H1 (cell line): ENCODE results near the gene SENP1. TPM values are rescaled to one million over a fixed set of nuclear protein-coding genes. Genes with fewer than 3 reads are reported as not detected.
A peak's percentile ranks its signal among the peaks of the same experiment; 100 is the strongest.

Experiments used
- CTCF ChIA-PET: fragments of 300-600 bp; sonication (Branson Sonifier 250); formaldehyde crosslinking; loops from one replicate; lab custom pipeline; 2021; ENCODE audit not compliant: partially characterized antibody; lab: Charles Lee
- POLR2A ChIA-PET: fragments of 300-600 bp; sonication (Branson Sonifier 250); formaldehyde crosslinking; loops from one replicate; lab custom pipeline; 2021; ENCODE audit warnings: inconsistent platforms; ENCODE audit not compliant: partially characterized antibody; lab: Charles Lee
- DNase-seq, 2 experiments: peaks; one replicate each; pipeline versions ENCODE4 v3.0.0 to v3.0.0-alpha.2; 2010 to 2022; ENCODE audit warnings: low spot score in 2 of 2, low read depth in 1 of 2, mixed read lengths in 1 of 2
- FAIRE-seq: peaks from 2 replicates; lab custom pipeline; 2011; peaks lifted over from hg19 to GRCh38; lab: Jason Lieb, UNC
- H2AFZ ChIP-seq: 2 replicates; pipeline ENCODE4 v1.8.1; 2012; ENCODE audit warnings: low read length, inconsistent platforms
- H2AK5ac ChIP-seq: 2 replicates; pipeline ENCODE4 v1.6.1; 2013; ENCODE audit warnings: low read depth, low read length
- H2BK120ac ChIP-seq: replicated peaks from 2 replicates; pipeline ENCODE3; 2013; ENCODE audit warnings: low read depth, low read length, inconsistent platforms
- H2BK12ac ChIP-seq: 2 replicates; pipeline ENCODE4 v1.6.1; 2013; ENCODE audit warnings: low read depth, low read length
- H2BK15ac ChIP-seq: 2 replicates; pipeline ENCODE4 v1.6.1; 2013; ENCODE audit warnings: low read length
- H2BK20ac ChIP-seq: 2 replicates; pipeline ENCODE4 v1.6.1; 2013; ENCODE audit warnings: low read length
- H2BK5ac ChIP-seq: 2 replicates; pipeline ENCODE4 v1.6.1; 2013; ENCODE audit warnings: low read depth, low read length
- H3K14ac ChIP-seq: 2 replicates; pipeline ENCODE4 v1.6.1; 2013; ENCODE audit warnings: inconsistent platforms; ENCODE audit not compliant: insufficient read length
- H3K18ac ChIP-seq: 2 replicates; pipeline ENCODE4 v1.6.1; 2013; ENCODE audit warnings: low read length; ENCODE audit errors: extremely low read depth
- H3K23ac ChIP-seq: 2 replicates; pipeline ENCODE4 v1.6.1; 2013; ENCODE audit warnings: inconsistent platforms; ENCODE audit not compliant: insufficient read length
- H3K23me2 ChIP-seq: 2 replicates; pipeline ENCODE4 v1.6.1; 2013; ENCODE audit warnings: low read depth, low read length
- H3K27ac ChIP-seq: 2 replicates; pipeline ENCODE4 v1.6.1; 2011; ENCODE audit warnings: low read depth, low read length, inconsistent platforms
- H3K27me3 ChIP-seq, 4 experiments: replicated peaks in 1 of 4; 1 replicate in 1 of 4; 2 replicates in 3 of 4; pipeline versions ENCODE4 v1.6.1 to v1.8.1; 2011 to 2013; ENCODE audit warnings: low read length in 3 of 4, mild to moderate bottlenecking in 3 of 4, inconsistent platforms in 2 of 4, mixed read lengths in 2 of 4, moderate library complexity in 1 of 4; ENCODE audit not compliant: control insufficient read depth in 3 of 4, insufficient read depth in 3 of 4; ENCODE audit errors: extremely low read depth in 1 of 4
- H3K36me3 ChIP-seq, 4 experiments: 2 replicates each; pipeline versions ENCODE4 v1.6.1 to v1.8.1; 2011 to 2013; ENCODE audit warnings: mild to moderate bottlenecking in 4 of 4, low read length in 3 of 4, moderate library complexity in 2 of 4, control low read depth in 1 of 4, inconsistent platforms in 1 of 4; ENCODE audit not compliant: insufficient read depth in 4 of 4, control insufficient read depth in 2 of 4
- H3K4ac ChIP-seq: replicated peaks from 2 replicates; pipeline ENCODE3; 2013; ENCODE audit warnings: low read length, low read depth, mixed read lengths, inconsistent platforms; ENCODE audit not compliant: insufficient read length
- H3K4me1 ChIP-seq, 4 experiments: replicated peaks in 1 of 4; 1 replicate in 1 of 4; 2 replicates in 3 of 4; pipeline versions ENCODE4 v1.6.1 to v1.8.1; 2011 to 2013; ENCODE audit warnings: low read length in 3 of 4, inconsistent platforms in 2 of 4, mixed read lengths in 1 of 4; ENCODE audit not compliant: insufficient read depth in 4 of 4, control insufficient read depth in 3 of 4
- H3K4me2 ChIP-seq, 2 experiments: 2 replicates each; pipeline versions ENCODE4 v1.6.1 to v1.8.1; 2011 to 2013; ENCODE audit warnings: low read depth in 2 of 2, low read length in 2 of 2, control low read depth in 1 of 2, inconsistent platforms in 1 of 2, mild to moderate bottlenecking in 1 of 2; ENCODE audit not compliant: insufficient read depth in 1 of 2
- H3K4me3 ChIP-seq, 4 experiments: fragments of 200-600, 300-600 bp in 1 of 4; sonication (generic), shearing (Covaris generic), sonication (Bioruptor Twin) in 1 of 4; 2 replicates each; pipeline versions ENCODE4 v1.5.1 to v1.8.1; 2011 to 2016; ENCODE audit warnings: low read length in 4 of 4, low read depth in 3 of 4, control low read depth in 2 of 4, inconsistent platforms in 2 of 4, mild to moderate bottlenecking in 2 of 4, mixed read lengths in 1 of 4, moderate library complexity in 1 of 4; ENCODE audit not compliant: insufficient read depth in 2 of 4; ENCODE audit errors: extremely low read depth in 1 of 4
- H3K56ac ChIP-seq: replicated peaks from 2 replicates; pipeline ENCODE3; 2013; ENCODE audit warnings: low read depth, mild to moderate bottlenecking, mixed read lengths, low read length, inconsistent platforms; ENCODE audit not compliant: insufficient read length
- H3K79me1 ChIP-seq: 2 replicates; pipeline ENCODE4 v1.6.1; 2013; ENCODE audit warnings: low read depth, low read length, control low read depth
- H3K79me2 ChIP-seq, 2 experiments: 2 replicates each; pipeline versions ENCODE4 v1.6.1 to v1.8.1; 2012 to 2013; ENCODE audit warnings: low read length in 2 of 2, mild to moderate bottlenecking in 2 of 2, inconsistent platforms in 1 of 2; ENCODE audit not compliant: insufficient read depth in 2 of 2, control insufficient read depth in 1 of 2
- H3K9ac ChIP-seq, 4 experiments: replicated peaks in 1 of 4; 1 replicate in 1 of 4; 2 replicates in 3 of 4; pipeline versions ENCODE4 v1.6.1 to v1.8.1; 2011 to 2013; ENCODE audit warnings: low read depth in 3 of 4, low read length in 3 of 4, control low read depth in 2 of 4, mild to moderate bottlenecking in 2 of 4, moderate library complexity in 2 of 4, inconsistent platforms in 1 of 4; ENCODE audit errors: extremely low read depth in 1 of 4
- H3K9me3 ChIP-seq, 2 experiments: 2 replicates each; pipeline versions ENCODE4 v1.6.1 to v1.8.1; 2012 to 2013; ENCODE audit warnings: mild to moderate bottlenecking in 2 of 2, moderate library complexity in 2 of 2, control low read depth in 1 of 2, inconsistent platforms in 1 of 2, low read depth in 1 of 2, low read length in 1 of 2, mixed read lengths in 1 of 2; ENCODE audit not compliant: insufficient read depth in 2 of 2
- H4K20me1 ChIP-seq, 2 experiments: replicated peaks in 1 of 2; 2 replicates each; pipeline versions ENCODE3 to v1.8.1; 2011 to 2013; ENCODE audit warnings: inconsistent platforms in 2 of 2, low read length in 2 of 2, mild to moderate bottlenecking in 1 of 2; ENCODE audit not compliant: insufficient read depth in 2 of 2, control insufficient read depth in 1 of 2
- H4K5ac ChIP-seq: 2 replicates; pipeline ENCODE4 v1.6.1; 2013; ENCODE audit warnings: low read length, low read depth, mixed read lengths, inconsistent platforms; ENCODE audit not compliant: insufficient read length
- H4K8ac ChIP-seq: 2 replicates; pipeline ENCODE4 v1.8.0; 2013; ENCODE audit warnings: mild to moderate bottlenecking, moderate library complexity, low read length, inconsistent platforms; ENCODE audit not compliant: insufficient read depth; ENCODE audit errors: extremely low read depth
- H4K91ac ChIP-seq: replicated peaks from 2 replicates; pipeline ENCODE3; 2013; ENCODE audit warnings: low read length, mixed read lengths, inconsistent platforms; ENCODE audit not compliant: insufficient read length
- ATF2 ChIP-seq: IDR thresholded peaks from 2 replicates; pipeline ENCODE4 v1.6.1; 2012; ENCODE audit warnings: low read length, inconsistent platforms
- EP300 ChIP-seq, 2 experiments: IDR thresholded peaks; 1 replicate in 1 of 2; 2 replicates in 1 of 2; pipeline ENCODE4 v1.6.1; 2011 to 2012; ENCODE audit warnings: low read depth in 2 of 2, low read length in 2 of 2, mild to moderate bottlenecking in 2 of 2, borderline replicate concordance in 1 of 2, inconsistent platforms in 1 of 2, moderate library complexity in 1 of 2
- HDAC2 ChIP-seq, 2 experiments: fragments of 300-600 bp in 1 of 2; sonication (generic) in 1 of 2; IDR thresholded peaks; 2 replicates each; pipeline ENCODE4 v1.6.1; 2011 to 2012; ENCODE audit warnings: low read depth in 2 of 2, low read length in 2 of 2, mild to moderate bottlenecking in 2 of 2, moderate library complexity in 2 of 2, borderline replicate concordance in 1 of 2, inconsistent platforms in 1 of 2
- NANOG ChIP-seq: IDR thresholded peaks from 2 replicates; pipeline ENCODE4 v1.6.1; 2011; ENCODE audit warnings: low read length, low read depth, mild to moderate bottlenecking, inconsistent platforms; ENCODE audit not compliant: insufficient read depth, poor library complexity, severe bottlenecking
- SIN3A ChIP-seq, 2 experiments: IDR thresholded peaks in 1 of 2; conservative IDR thresholded peaks in 1 of 2; 2 replicates each; pipeline ENCODE4 v1.6.1; 2011 to 2012; ENCODE audit warnings: low read length in 2 of 2, improper control_type of control experiment in 1 of 2, low read depth in 1 of 2, mild to moderate bottlenecking in 1 of 2
- SIX5 ChIP-seq: IDR thresholded peaks from 2 replicates; pipeline ENCODE4 v1.6.1; 2011; ENCODE audit warnings: mild to moderate bottlenecking, low read depth, low read length
- USF2 ChIP-seq: IDR thresholded peaks from 2 replicates; pipeline ENCODE4 v1.6.1; 2011; ENCODE audit warnings: low read length, improper control_type of control experiment
- WGBS, 2 experiments: shearing (Covaris generic) in 1 of 2; methylation state at CpG; one replicate each; pipeline versions ENCODE4 v1.1.6 to v1.1.7; 2013 to 2015; ENCODE audit warnings: low lambda C conversion rate in 2 of 2, mixed read lengths in 2 of 2, inconsistent platforms in 1 of 2, low coverage in 1 of 2, missing lambda C conversion rate in 1 of 2; ENCODE audit not compliant: insufficient replicate concordance in 2 of 2, insufficient coverage in 1 of 2, insufficient read length in 1 of 2; ENCODE audit errors: extremely low coverage in 1 of 2, missing lambda C conversion rate in 1 of 2; 5-methylcytosine and 5-hydroxymethylcytosine counted together
- polyA plus RNA-seq, 7 experiments: library from polyadenylated mRNA; depleted of rRNA in 3 of 7; stranded (reverse) in 5 of 7; unstranded in 2 of 7; fragments of >200 nt in 5 of 7; fragments of 200-250 nt in 2 of 7; gene quantifications; 1 replicate in 5 of 7; 2 replicates in 1 of 7; 4 replicates in 1 of 7; pipeline versions ENCODE4 v1.2.1 to v1.2.3, GENCODE V29; 2011 to 2013; ENCODE audit warnings: missing spikeins in 2 of 7, mixed read lengths in 2 of 7
- total RNA-seq: library from RNA; stranded (reverse); fragmentation: NEBNext Ultra II Directional; extraction: Animal tissue kit (Norgen Biotek cat#: 25700); gene quantifications from 2 replicates; pipeline ENCODE4 v1.2.1, GENCODE V29; 2021

The SENP1 gene
- total and polyA plus RNA-seq, 2 of the 8 experiments (the other 6 are each of a cell fraction or from before 2014, with no cell fraction given): 14.2 to 31.5 TPM

DNA sequence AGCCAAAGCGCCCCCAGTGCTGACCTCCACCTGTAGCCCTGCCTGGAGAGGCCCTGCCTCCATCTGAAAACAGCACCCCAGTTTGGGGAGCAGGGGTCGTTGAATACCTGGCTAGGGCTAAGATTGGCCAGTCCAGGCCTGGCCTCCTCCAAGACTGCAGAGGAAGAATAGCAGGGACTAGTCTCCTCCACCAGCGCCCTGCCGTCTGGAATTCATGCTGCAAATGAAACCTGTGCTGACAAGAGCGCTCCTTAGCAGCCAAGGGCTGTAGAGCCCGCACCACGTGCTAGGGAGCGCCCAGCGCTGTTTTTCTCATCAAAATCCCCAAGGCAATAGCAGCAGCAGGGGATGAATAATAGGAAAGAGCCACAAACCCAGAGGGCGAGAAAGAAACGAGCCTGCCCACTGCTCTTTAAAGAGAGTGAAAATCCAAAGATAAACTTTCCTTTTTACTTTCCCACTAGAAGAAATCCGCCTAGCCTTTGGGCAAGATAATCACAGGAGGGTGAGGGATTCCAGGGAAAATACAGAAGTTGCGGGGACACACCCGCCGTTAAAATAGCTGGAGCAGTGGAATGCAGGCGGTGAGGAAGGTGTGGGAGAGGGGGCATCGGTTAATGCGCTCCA, 104.9 kb downstream of the SENP1 start:
- no peak overlapping the region for H2BK5ac ChIP-seq
- H4K8ac ChIP-seq: peak overlapping the region; percentile 39; the same call in 1 of the 2 replicates
- no peak overlapping the region for H4K91ac ChIP-seq
- H2BK12ac ChIP-seq: no peak overlapping the region
- CTCF ChIA-PET: interaction anchor here (0.9 to 2.6 kb wide), 7 partner anchors 8 to 184 kb away, joined by 3 to 11 read pairs (median 3); no protein-coding TSS in a partner anchor
- no peak overlapping the region for H4K5ac ChIP-seq
- H4K20me1 ChIP-seq: peaks cover 5 to 20% of the 10 kb centered on the region in 2 experiments
- H3K79me2 ChIP-seq: no peaks in the 10 kb centered on the region
- peaks cover 54 to 96% (median 92%) of the 10 kb centered on the region in 4 experiments for H3K27me3 ChIP-seq
- H3K4me2 ChIP-seq: peak overlapping the region; percentile 90 to 99
- no peak overlapping the region for H2BK20ac ChIP-seq
- H2BK15ac ChIP-seq: no peak overlapping the region
- WGBS, 2 experiments: 4% methylated on average over 18 of the region's 18 CpGs; no CpG with 5 or more reads in 1 of the 2 experiments
- peaks cover 21 to 34% (median 24%) of the 10 kb centered on the region in 4 experiments for H3K4me1 ChIP-seq
- H2AK5ac ChIP-seq: no peak overlapping the region
- H2BK120ac ChIP-seq: no peak overlapping the region
- no peaks in the 10 kb centered on the region for H3K36me3 ChIP-seq
- no peak overlapping the region for H3K56ac ChIP-seq
- no peak overlapping the region for H3K4ac ChIP-seq
- no peak overlapping the region for H3K9ac ChIP-seq
- H3K27ac ChIP-seq: no peak overlapping the region
- peaks cover 25% of the 10 kb centered on the region for H3K23me2 ChIP-seq
- no peak overlapping the region for H3K23ac ChIP-seq
- H3K18ac ChIP-seq: peak overlapping the region; percentile 24; the same call in 1 of the 2 replicates
- H3K4me3 ChIP-seq: peak overlapping the region; percentile 24 to 60 (median 44); a peak in 7 of 8 replicates
- FAIRE-seq: no peak
- no peak overlapping the region for H3K14ac ChIP-seq
- H2AFZ ChIP-seq: no peak overlapping the region
- DNase-seq: no peak
- H3K79me1 ChIP-seq: no peaks in the 10 kb centered on the region; the same call in 1 of the 2 replicates
- POLR2A ChIA-PET: interaction anchor here (1.0 to 1.1 kb wide), 2 partner anchors 105 to 189 kb away, joined by 3 read pairs; partner anchors contain the start of gene SENP1
- no peaks in the 10 kb centered on the region for H3K9me3 ChIP-seq
- TF ChIP-seq NANOG (no peak), SIX5 (no peak), USF2 (no peak), EP300 (IDR thresholded peaks at IDR 0.05; ENCODE audit: borderline replicate concordance in 1 of 2, low read depth in 2 of 2, low read length in 2 of 2) (no peak), ATF2 (no peak), SIN3A (conservative IDR thresholded peaks at IDR 0.05 in 1 of 2, IDR thresholded peaks at IDR 0.05 in 1 of 2; ENCODE audit: low read depth in 1 of 2, low read length in 2 of 2) (peak in 1 of 2 experiments; percentile 75; a peak in 1 of 4 replicates), HDAC2 (IDR thresholded peaks at IDR 0.05; ENCODE audit: borderline replicate concordance in 1 of 2, low read depth in 2 of 2, low read length in 2 of 2) (no peak)
